Karpas-422 (cell line): ENCODE results near the gene GRIP1. TPM values are rescaled to one million over a fixed set of nuclear protein-coding genes. Genes with fewer than 3 reads are reported as not detected.

Experiments
- DNase-seq: peaks from one replicate; pipeline ENCODE4 v3.0.0-alpha.2; 2015
- H2AFZ ChIP-seq: fragments of 200-600 bp; sonication (generic); 2 replicates; pipeline ENCODE4 v1.6.1; 2014; ENCODE audit warnings: antibody characterized with exemption, low read length, mixed read lengths
- H3K27ac ChIP-seq: fragments of 200-600 bp; sonication (generic); 2 replicates; pipeline ENCODE4 v1.5.1; 2014; ENCODE audit warnings: mild to moderate bottlenecking, low read length, moderate library complexity
- H3K27me3 ChIP-seq: fragments of 200-600 bp; sonication (generic); 2 replicates; pipeline ENCODE4 v1.6.1; 2014; ENCODE audit warnings: low read length, mixed read lengths
- H3K36me3 ChIP-seq: fragments of 200-600 bp; sonication (generic); 2 replicates; pipeline ENCODE4 v1.6.1; 2014; ENCODE audit warnings: low read length, mixed read lengths; ENCODE audit not compliant: insufficient read depth
- H3K4me1 ChIP-seq: fragments of 200-600 bp; sonication (generic); 2 replicates; pipeline ENCODE4 v1.6.1; 2014; ENCODE audit warnings: mild to moderate bottlenecking, low read length, mixed read lengths
- H3K4me2 ChIP-seq: fragments of 200-600 bp; sonication (generic); 2 replicates; pipeline ENCODE4 v1.6.1; 2014; ENCODE audit warnings: low read length, low read depth, mild to moderate bottlenecking; ENCODE audit not compliant: poor library complexity, severe bottlenecking
- H3K4me3 ChIP-seq: fragments of 200-600 bp; sonication (generic); 2 replicates; pipeline ENCODE4 v1.5.1; 2014; ENCODE audit warnings: mild to moderate bottlenecking, antibody characterized with exemption, low read length, mixed read lengths
- H3K79me2 ChIP-seq: fragments of 200-600 bp; sonication (generic); 2 replicates; pipeline ENCODE4 v1.6.1; 2014; ENCODE audit warnings: mild to moderate bottlenecking, low read length, mixed read lengths
- H3K9ac ChIP-seq: fragments of 200-600 bp; sonication (generic); 2 replicates; pipeline ENCODE4 v1.6.0; 2014; ENCODE audit warnings: low read length
- H3K9me2 ChIP-seq: fragments of 200-600 bp; sonication (generic), shearing (Covaris generic); replicated peaks from 2 replicates; pipeline ENCODE4 v1.6.0; 2014; ENCODE audit warnings: mild to moderate bottlenecking, low read length, moderate library complexity; ENCODE audit not compliant: insufficient read depth
- H3K9me3 ChIP-seq: fragments of 300-700, 200-600 bp; sonication (generic); 2 replicates; pipeline ENCODE4 v1.6.1; 2014; ENCODE audit warnings: low read length, mixed read lengths
- H4K20me1 ChIP-seq: fragments of 200-600 bp; sonication (generic); 2 replicates; pipeline ENCODE4 v1.6.1; 2014; ENCODE audit warnings: mild to moderate bottlenecking, antibody characterized with exemption, low read length, low read depth; ENCODE audit not compliant: insufficient read depth
- total RNA-seq: library from RNA; depleted of rRNA; stranded (reverse); fragments of >200 nt; shearing (Covaris generic); gene quantifications from 2 replicates; pipeline ENCODE4 v1.2.3, GENCODE V29; 2014; ENCODE audit warnings: low replicate concordance

The GRIP1 gene
- total RNA-seq, 1 experiment from 2014 or later = 4.5 TPM

- H3K9me2 ChIP-seq = no peaks in the 10 kb centered on the region
- no peak overlapping the region for H3K27ac ChIP-seq
- H4K20me1 ChIP-seq = no peaks in the 10 kb centered on the region
- H3K27me3 ChIP-seq = no peaks in the 10 kb centered on the region
- no peak overlapping the region for H3K9ac ChIP-seq
- H3K9me3 ChIP-seq = no peaks in the 10 kb centered on the region
- H3K79me2 ChIP-seq = no peaks in the 10 kb centered on the region
- no peak overlapping the region for H3K4me2 ChIP-seq
- DNase-seq = no peak
- H3K4me3 ChIP-seq = no peak overlapping the region
- H3K36me3 ChIP-seq = no peaks in the 10 kb centered on the region
- H3K4me1 ChIP-seq = peaks cover 15% of the 10 kb centered on the region
- H2AFZ ChIP-seq = no peak overlapping the region
Observed at GRCh38 chr12:66666481-66666880, 12.4 kb downstream of the GRIP1 start.

DNA sequence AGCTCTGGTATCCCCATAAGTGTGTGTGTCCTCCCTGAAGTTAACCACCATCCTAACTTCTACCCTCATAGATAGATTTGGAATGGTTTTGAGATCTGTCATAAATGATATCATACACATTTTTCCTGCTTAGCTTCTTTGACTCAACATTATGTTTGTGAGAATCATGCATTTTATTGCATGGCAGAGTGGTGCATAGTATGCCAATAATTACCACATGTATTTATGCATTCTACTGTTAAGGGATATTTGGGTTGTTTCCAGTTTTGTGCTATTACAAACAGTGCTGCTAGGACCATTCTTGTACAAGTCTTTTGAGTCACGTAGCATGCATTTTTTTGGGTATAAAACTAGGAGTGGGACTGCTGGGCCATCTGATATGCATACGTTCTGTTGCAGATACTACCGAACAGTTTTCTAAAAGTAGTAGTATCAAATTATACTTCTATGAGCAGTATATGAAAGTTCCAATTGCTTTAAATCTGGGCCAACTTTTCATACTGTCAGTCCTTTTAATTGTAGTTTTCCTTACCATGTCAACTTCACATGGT is 13.4 kb downstream of the GRIP1 start:
- DNase-seq = no peak
- H3K4me3 ChIP-seq = no peak overlapping the region
- H3K4me1 ChIP-seq = peaks cover 21% of the 10 kb centered on the region
- H3K9ac ChIP-seq = no peak overlapping the region
- H3K9me2 ChIP-seq = no peaks in the 10 kb centered on the region
- no peaks in the 10 kb centered on the region for H3K27me3 ChIP-seq
- H3K36me3 ChIP-seq = no peaks in the 10 kb centered on the region
- no peak overlapping the region for H2AFZ ChIP-seq
- no peaks in the 10 kb centered on the region for H3K79me2 ChIP-seq
- no peaks in the 10 kb centered on the region for H4K20me1 ChIP-seq
- H3K9me3 ChIP-seq = no peaks in the 10 kb centered on the region
- H3K27ac ChIP-seq = no peak overlapping the region
- H3K4me2 ChIP-seq = no peak overlapping the region

- Histone ChIP-seq H3K9me2 (no peaks in the 10 kb centered on the region), H3K27ac (no peak overlapping the region), H4K20me1 (no peaks in the 10 kb centered on the region), H2AFZ (no peak overlapping the region), H3K79me2 (no peaks in the 10 kb centered on the region), H3K9me3 (no peaks in the 10 kb centered on the region), H3K27me3 (no peaks in the 10 kb centered on the region), H3K4me2 (no peak overlapping the region), H3K4me3 (no peak overlapping the region), H3K9ac (no peak overlapping the region), H3K4me1 (peaks cover 21% of the 10 kb centered on the region), H3K36me3 (no peaks in the 10 kb centered on the region)
- DNase-seq = no peak
Observed at GRCh38 chr12:66664076-66664475, 14.8 kb downstream of the GRIP1 start.

- Histone ChIP-seq H3K79me2 (no peaks in the 10 kb centered on the region), H2AFZ (no peak overlapping the region), H3K36me3 (no peaks in the 10 kb centered on the region), H3K9me3 (no peaks in the 10 kb centered on the region), H3K27me3 (no peaks in the 10 kb centered on the region), H3K4me3 (no peak overlapping the region), H3K4me1 (peaks cover 21% of the 10 kb centered on the region), H4K20me1 (no peaks in the 10 kb centered on the region), H3K9ac (no peak overlapping the region), H3K27ac (no peak overlapping the region), H3K4me2 (no peak overlapping the region), H3K9me2 (no peaks in the 10 kb centered on the region)
- no peak for DNase-seq
Observed at GRCh38 chr12:66663611-66664010, 15.3 kb downstream of the GRIP1 start.

DNA sequence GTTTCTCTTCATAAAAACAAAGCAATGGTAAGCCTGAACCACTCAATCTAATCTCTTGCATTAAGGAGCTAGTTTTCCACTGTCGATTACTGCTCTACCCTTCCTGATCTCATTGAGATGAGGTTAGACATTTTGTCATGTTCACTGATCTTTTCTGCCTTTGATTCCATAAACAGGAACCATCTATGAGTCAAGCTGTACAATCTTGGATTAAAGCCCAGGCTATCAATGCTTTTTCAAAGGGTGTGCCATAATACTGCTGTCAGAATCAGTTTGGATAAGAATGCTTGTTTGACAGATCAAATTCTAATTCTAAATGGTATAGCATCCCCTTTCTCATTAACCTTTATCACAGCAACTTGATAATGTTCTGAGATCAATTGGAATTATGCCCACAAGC is 16.1 kb downstream of the GRIP1 start:
- Histone ChIP-seq H3K4me1 (peaks cover 21% of the 10 kb centered on the region), H3K79me2 (no peaks in the 10 kb centered on the region), H2AFZ (no peak overlapping the region), H4K20me1 (no peaks in the 10 kb centered on the region), H3K4me3 (no peak overlapping the region), H3K4me2 (peak overlapping the region; percentile 51), H3K27me3 (no peaks in the 10 kb centered on the region), H3K36me3 (no peaks in the 10 kb centered on the region), H3K9me3 (no peaks in the 10 kb centered on the region), H3K27ac (peak overlapping the region; percentile 50), H3K9me2 (no peaks in the 10 kb centered on the region), H3K9ac (no peak overlapping the region)
- no peak for DNase-seq

DNA sequence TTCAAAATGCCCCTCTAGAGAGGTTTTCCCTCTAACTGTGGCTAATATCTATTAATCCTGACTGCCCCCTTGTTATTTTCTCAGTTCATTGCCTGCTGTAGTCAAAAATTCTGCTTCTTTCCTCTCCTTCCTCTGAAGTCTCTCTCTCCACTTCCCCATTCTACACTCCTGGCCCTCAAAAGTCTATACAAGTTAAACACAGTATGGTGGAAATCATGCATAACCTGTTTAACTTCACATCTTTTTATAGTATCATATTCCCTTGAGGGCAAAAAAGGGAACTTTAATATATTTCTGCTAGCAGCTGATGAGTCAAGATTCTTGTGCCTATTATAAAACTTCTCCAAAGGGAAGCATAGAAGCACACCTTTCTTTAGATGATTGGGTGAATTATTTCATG is 16.7 kb downstream of the GRIP1 start:
- Histone ChIP-seq H3K4me2 (peak overlapping the region; percentile 51), H3K9me2 (no peaks in the 10 kb centered on the region), H3K9ac (no peak overlapping the region), H3K4me3 (peak overlapping the region; percentile 19; the same call in 1 of the 2 replicates), H3K4me1 (peaks cover 21% of the 10 kb centered on the region), H3K27ac (peak overlapping the region; percentile 50), H2AFZ (no peak overlapping the region), H3K9me3 (no peaks in the 10 kb centered on the region), H3K36me3 (no peaks in the 10 kb centered on the region), H4K20me1 (no peaks in the 10 kb centered on the region), H3K79me2 (no peaks in the 10 kb centered on the region), H3K27me3 (no peaks in the 10 kb centered on the region)
- DNase-seq = peak; percentile 83

DNA sequence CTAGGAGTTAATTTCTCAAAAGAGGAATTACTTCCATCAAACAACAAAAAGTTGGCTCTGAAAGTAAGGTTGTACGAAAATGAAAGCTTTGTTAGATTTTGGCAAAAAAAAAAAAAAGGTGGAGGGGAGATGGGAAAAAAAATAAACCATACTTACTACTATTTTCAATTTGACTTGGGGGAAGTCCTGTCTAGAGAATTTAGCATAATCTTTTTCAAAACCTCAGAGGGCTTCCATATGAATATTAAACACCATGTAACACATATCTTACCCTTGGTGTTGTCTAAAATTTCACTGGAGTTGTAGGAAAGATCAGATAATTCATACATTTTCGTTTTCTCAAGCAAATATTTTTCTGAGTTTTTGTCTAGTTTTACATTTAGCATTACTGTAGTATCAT is 17.5 kb downstream of the GRIP1 start:
- peaks cover 21% of the 10 kb centered on the region for H3K4me1 ChIP-seq
- peak overlapping the region; percentile 28; the same call in 1 of the 2 replicates for H3K4me3 ChIP-seq
- no peaks in the 10 kb centered on the region for H3K9me3 ChIP-seq
- H3K36me3 ChIP-seq = no peaks in the 10 kb centered on the region
- peak overlapping the region; percentile 70; the same call in 1 of the 2 replicates for H2AFZ ChIP-seq
- no peaks in the 10 kb centered on the region for H3K27me3 ChIP-seq
- H4K20me1 ChIP-seq = no peaks in the 10 kb centered on the region
- H3K79me2 ChIP-seq = no peaks in the 10 kb centered on the region
- H3K9ac ChIP-seq = no peak overlapping the region
- H3K9me2 ChIP-seq = no peaks in the 10 kb centered on the region
- DNase-seq = no peak
- peak overlapping the region; percentile 51 for H3K4me2 ChIP-seq
- peak overlapping the region; percentile 47 for H3K27ac ChIP-seq

- H3K27ac ChIP-seq = no peak overlapping the region
- H3K9me3 ChIP-seq = no peaks in the 10 kb centered on the region
- no peak overlapping the region for H3K4me3 ChIP-seq
- H3K27me3 ChIP-seq = no peaks in the 10 kb centered on the region
- no peak overlapping the region for H3K9ac ChIP-seq
- no peak overlapping the region for H3K4me2 ChIP-seq
- DNase-seq = no peak
- no peaks in the 10 kb centered on the region for H4K20me1 ChIP-seq
- H3K9me2 ChIP-seq = no peaks in the 10 kb centered on the region
- H3K79me2 ChIP-seq = no peaks in the 10 kb centered on the region
- no peak overlapping the region for H2AFZ ChIP-seq
- H3K36me3 ChIP-seq = no peaks in the 10 kb centered on the region
- no peaks in the 10 kb centered on the region for H3K4me1 ChIP-seq
Observed at GRCh38 chr12:66653796-66654195, 25.1 kb downstream of the GRIP1 start.
